OCI-LY7 (cell line): ENCODE data around the gene PIAS2.

Experiments
- CTCF ChIP-seq: fragments of 200-600 bp; sonication (generic); conservative IDR thresholded peaks from 2 replicates; pipeline ENCODE4 v1.5.1; 2014; ENCODE audit warnings: mild to moderate bottlenecking, antibody characterized with exemption, low read length, moderate library complexity, mixed read lengths
- EZH2phosphoT487 ChIP-seq: fragments of 200-600 bp; sonication (generic); IDR thresholded peaks from 2 replicates; pipeline ENCODE4 v1.6.1; 2018; ENCODE audit warnings: low read depth, borderline replicate concordance, mild to moderate bottlenecking, mixed run types, antibody characterized with exemption, low read length, moderate library complexity, mixed read lengths

GRCh38 chr18:46858290-46858689 is 59.0 kb downstream of the PIAS2 start:
- no peak for TF ChIP-seq CTCF
- TF ChIP-seq EZH2phosphoT487 = no peak
